ENCODE measurements around the gene STK33.

STK33 gene

DNA sequence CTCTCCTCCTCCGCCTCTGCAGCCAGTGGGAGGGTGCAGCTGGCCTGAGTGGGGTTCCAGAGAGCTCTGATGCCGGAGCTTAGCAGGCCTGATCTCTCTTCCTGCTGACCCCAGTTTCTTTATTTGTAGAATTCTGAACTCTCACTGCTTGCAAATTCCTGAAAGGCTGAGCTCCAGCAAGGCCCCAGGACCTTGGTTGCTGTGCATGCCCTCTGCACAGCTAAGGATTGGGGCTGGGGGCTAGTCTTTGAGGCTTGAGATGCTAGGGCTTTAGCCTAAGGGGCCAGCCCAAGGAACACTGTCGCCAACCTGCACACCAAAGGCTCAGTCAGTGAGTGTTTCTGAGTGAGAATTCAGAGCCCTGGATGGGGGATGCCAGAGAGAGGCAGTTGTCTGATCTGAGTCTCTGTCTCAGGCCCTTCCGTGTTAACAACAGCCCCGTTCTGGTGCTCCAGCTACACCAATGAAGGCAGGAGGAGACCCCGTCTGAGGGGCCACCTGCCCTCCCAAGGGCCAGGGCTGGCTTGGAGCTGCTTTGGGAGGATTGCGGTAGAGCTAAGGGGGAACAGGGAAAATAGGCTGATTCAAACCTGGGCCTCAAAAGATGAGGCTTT lies 224.3 kb downstream of the STK33 start:
- TF ChIP-seq EP300 (IDR thresholded peaks at IDR 0.05; ENCODE audit: borderline replicate concordance) (no peak), CEBPB (IDR thresholded peaks at IDR 0.05) (no peak)

DNA sequence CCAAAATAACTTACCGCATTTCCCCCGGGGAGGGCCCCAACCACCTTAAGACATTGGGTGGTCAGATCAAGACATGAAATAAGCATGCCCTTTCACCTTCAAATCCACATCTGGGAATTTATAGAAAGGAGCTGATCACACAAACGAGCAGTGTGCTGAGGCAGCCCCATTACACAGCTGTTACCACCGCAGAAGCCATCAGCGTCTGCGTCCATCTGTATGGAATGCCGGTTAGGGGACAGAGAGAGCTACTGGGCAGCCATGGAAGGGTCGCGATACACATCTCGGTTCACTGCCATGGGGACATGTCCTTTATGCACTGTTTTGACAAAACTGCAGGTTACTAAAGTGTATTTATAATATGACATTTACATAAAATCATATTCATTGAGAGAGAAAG lies 225.3 kb downstream of the STK33 start:
- TF ChIP-seq TEAD4 (IDR thresholded peaks at IDR 0.05) = no peak
- no peak for TF ChIP-seq RAD21 (IDR thresholded peaks at IDR 0.05; ENCODE audit: low read depth)
- TF ChIP-seq FOXM1 (IDR thresholded peaks at IDR 0.05; ENCODE audit: borderline replicate concordance, low read depth) = no peak
- TF ChIP-seq CEBPB (IDR thresholded peaks at IDR 0.05) = no peak
- no peak for TF ChIP-seq EGR1 (IDR thresholded peaks at IDR 0.05)
- TF ChIP-seq, protein P1, sequence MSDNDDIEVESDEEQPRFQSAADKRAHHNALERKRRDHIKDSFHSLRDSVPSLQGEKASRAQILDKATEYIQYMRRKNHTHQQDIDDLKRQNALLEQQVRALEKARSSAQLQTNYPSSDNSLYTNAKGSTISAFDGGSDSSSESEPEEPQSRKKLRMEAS (IDR thresholded peaks at IDR 0.05) = no peak
- no peak for TF ChIP-seq TAF1 (IDR thresholded peaks at IDR 0.05; ENCODE audit: low read depth)

DNA sequence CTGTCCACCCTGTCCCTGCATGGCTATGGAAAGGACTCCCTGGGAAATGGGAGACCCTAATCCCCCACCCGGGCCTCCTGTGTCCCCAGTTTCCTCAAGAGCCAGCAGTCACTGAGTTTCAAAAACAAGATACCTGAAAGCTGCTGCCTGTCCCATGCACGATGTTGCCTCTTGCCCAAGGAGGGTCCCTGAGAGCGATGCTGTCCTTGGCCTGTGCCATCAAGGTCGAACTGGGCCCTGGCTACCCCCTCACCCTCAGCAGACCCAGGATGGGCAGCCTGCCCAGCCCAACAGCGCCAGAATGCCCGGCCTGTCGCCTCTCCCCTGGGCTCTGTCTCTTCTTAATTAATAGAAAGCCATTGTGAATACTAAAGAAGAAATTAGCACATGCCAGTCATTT lies 225.8 kb downstream of the STK33 start:
- TF ChIP-seq YY1 (IDR thresholded peaks at IDR 0.05; ENCODE audit: low read depth) (no peak), TEAD4 (IDR thresholded peaks at IDR 0.05) (no peak)

DNA sequence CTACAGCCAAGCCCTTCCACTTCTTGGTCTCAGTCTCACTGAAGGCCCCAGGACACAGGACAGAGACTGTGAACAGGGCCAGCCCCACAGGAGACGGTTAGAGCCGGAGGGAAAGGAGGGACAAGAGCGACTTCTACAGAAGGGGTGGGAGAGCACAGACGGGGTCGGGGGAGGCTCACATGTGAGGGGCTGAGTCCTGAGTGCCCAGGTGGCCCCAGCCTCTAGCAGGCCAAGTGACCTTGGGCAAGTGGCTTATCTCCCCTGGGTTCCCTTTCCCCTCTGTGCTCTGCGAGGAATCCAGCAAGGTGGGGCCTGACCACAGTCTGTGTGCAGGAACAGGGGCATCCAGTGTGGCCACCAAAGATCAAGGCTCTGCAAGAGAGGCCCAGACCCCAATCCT lies 227.7 kb downstream of the STK33 start:
- TF ChIP-seq, protein P2, sequence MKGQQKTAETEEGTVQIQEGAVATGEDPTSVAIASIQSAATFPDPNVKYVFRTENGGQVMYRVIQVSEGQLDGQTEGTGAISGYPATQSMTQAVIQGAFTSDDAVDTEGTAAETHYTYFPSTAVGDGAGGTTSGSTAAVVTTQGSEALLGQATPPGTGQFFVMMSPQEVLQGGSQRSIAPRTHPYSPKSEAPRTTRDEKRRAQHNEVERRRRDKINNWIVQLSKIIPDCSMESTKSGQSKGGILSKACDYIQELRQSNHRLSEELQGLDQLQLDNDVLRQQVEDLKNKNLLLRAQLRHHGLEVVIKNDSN (IDR thresholded peaks at IDR 0.05) = no peak
- TF ChIP-seq YY1 (IDR thresholded peaks at IDR 0.05; ENCODE audit: low read depth) (no peak), EP300 (IDR thresholded peaks at IDR 0.05; ENCODE audit: borderline replicate concordance) (no peak), ZBTB7A (IDR thresholded peaks at IDR 0.05; ENCODE audit: low read depth) (no peak), RAD21 (IDR thresholded peaks at IDR 0.05; ENCODE audit: low read depth) (no peak), TEAD4 (IDR thresholded peaks at IDR 0.05) (no peak), TCF12 (IDR thresholded peaks at IDR 0.05; ENCODE audit: low read depth) (no peak), FOXM1 (IDR thresholded peaks at IDR 0.05; ENCODE audit: borderline replicate concordance, low read depth) (no peak), TAF1 (IDR thresholded peaks at IDR 0.05; ENCODE audit: low read depth) (no peak), NFIC (IDR thresholded peaks at IDR 0.05) (no peak)
- TF ChIP-seq, protein P1 (IDR thresholded peaks at IDR 0.05) = no peak
- TF ChIP-seq, protein P3, sequence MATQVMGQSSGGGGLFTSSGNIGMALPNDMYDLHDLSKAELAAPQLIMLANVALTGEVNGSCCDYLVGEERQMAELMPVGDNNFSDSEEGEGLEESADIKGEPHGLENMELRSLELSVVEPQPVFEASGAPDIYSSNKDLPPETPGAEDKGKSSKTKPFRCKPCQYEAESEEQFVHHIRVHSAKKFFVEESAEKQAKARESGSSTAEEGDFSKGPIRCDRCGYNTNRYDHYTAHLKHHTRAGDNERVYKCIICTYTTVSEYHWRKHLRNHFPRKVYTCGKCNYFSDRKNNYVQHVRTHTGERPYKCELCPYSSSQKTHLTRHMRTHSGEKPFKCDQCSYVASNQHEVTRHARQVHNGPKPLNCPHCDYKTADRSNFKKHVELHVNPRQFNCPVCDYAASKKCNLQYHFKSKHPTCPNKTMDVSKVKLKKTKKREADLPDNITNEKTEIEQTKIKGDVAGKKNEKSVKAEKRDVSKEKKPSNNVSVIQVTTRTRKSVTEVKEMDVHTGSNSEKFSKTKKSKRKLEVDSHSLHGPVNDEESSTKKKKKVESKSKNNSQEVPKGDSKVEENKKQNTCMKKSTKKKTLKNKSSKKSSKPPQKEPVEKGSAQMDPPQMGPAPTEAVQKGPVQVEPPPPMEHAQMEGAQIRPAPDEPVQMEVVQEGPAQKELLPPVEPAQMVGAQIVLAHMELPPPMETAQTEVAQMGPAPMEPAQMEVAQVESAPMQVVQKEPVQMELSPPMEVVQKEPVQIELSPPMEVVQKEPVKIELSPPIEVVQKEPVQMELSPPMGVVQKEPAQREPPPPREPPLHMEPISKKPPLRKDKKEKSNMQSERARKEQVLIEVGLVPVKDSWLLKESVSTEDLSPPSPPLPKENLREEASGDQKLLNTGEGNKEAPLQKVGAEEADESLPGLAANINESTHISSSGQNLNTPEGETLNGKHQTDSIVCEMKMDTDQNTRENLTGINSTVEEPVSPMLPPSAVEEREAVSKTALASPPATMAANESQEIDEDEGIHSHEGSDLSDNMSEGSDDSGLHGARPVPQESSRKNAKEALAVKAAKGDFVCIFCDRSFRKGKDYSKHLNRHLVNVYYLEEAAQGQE (IDR thresholded peaks at IDR 0.05; ENCODE audit: low read depth) = no peak

DNA sequence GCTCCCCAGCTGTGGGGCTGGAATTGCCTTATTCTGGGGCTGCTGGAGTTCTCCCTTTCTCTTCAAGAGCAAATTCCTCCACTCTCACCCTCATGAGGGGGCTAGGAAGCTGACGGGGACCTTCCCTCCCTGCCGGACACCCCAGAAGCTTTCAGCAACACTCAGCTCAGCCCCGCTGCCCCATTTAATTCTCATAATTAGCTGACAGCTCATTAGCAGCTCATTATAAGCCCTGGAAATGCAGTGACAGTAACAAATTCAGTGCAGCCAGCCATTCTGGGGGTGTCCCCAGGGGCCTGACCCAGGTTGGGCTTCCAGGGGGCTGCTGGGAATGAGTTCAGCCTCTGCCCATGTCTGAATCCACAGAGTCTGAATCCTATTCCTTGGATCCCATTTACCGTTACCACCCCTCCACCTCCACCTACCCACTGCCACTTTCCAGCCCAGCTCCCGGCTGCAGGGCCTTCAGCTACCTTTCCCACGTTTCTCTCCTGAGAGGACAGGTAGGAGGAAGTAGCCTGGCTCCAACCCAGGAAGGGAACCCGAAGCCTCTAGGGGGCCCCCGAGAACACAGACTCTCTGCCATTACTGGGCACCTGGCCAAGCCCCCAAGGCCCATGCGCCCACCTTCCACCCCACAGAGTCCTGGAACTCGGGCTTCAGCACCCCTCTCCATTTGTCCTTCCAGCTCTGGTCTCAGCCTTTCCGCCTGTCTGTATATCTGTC lies 228.6 kb downstream of the STK33 start:
- peak; percentile 49 for TF ChIP-seq NFIC (IDR thresholded peaks at IDR 0.05)
- TF ChIP-seq TAF1 (IDR thresholded peaks at IDR 0.05; ENCODE audit: low read depth) = no peak

DNA sequence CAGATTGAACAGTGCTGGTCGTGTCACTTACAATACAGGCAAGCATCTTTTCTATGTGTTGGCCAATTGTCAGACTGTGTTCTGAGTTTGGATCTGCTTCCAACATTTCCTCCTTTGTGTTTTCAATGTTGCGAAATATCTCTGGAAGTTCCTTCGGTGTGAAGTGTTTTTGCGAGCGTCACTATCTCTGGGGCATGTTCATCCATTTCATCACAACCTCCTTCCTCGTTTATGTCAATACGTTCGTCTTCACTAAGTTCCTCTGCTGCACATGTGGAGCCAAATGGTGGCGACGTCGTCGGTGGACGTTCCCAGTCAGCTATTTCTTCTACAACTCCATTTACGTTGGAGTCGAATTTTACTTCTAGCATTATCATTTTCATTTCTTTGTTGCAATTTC lies 230.1 kb downstream of the STK33 start:
- TF ChIP-seq RAD21 (IDR thresholded peaks at IDR 0.05; ENCODE audit: low read depth) (no peak), CEBPB (IDR thresholded peaks at IDR 0.05) (peak; percentile 46; the same call in 1 of the 2 replicates), FOXM1 (IDR thresholded peaks at IDR 0.05; ENCODE audit: borderline replicate concordance, low read depth) (no peak), EP300 (IDR thresholded peaks at IDR 0.05; ENCODE audit: borderline replicate concordance) (no peak)
- TF ChIP-seq, protein P3 (IDR thresholded peaks at IDR 0.05; ENCODE audit: low read depth) = no peak

DNA sequence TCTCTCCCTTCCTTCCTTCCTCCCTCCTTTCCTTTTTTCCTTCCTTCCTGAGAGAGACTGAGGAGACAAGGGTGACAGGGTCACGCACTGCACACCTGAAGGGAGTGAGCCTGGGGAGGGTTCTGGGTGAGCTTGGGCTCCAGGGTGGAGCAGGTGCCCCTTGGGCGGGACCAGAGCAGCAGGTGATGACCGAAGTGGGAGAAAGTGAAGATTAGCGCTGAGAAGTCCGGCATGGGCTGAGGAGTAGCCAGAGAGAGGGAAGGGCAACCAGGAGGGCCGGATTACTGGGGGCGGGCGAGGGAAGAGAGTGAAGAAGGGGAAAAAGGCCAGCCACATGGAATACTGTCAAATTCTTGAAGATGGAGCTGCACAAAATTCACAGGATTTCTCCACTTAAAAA lies 231.1 kb downstream of the STK33 start:
- TF ChIP-seq EP300 (IDR thresholded peaks at IDR 0.05; ENCODE audit: borderline replicate concordance) (no peak), YY1 (IDR thresholded peaks at IDR 0.05; ENCODE audit: low read depth) (no peak), ZBTB7A (IDR thresholded peaks at IDR 0.05; ENCODE audit: low read depth) (no peak), TAF1 (IDR thresholded peaks at IDR 0.05; ENCODE audit: low read depth) (no peak), CREB1 (IDR thresholded peaks at IDR 0.05; ENCODE audit: low read depth) (no peak), CEBPB (IDR thresholded peaks at IDR 0.05) (no peak), FOXM1 (IDR thresholded peaks at IDR 0.05; ENCODE audit: borderline replicate concordance, low read depth) (no peak), RAD21 (IDR thresholded peaks at IDR 0.05; ENCODE audit: low read depth) (no peak), NFIC (IDR thresholded peaks at IDR 0.05) (no peak), EGR1 (IDR thresholded peaks at IDR 0.05) (no peak), TCF12 (IDR thresholded peaks at IDR 0.05; ENCODE audit: low read depth) (no peak), TEAD4 (IDR thresholded peaks at IDR 0.05) (no peak)
- TF ChIP-seq, protein P1 (IDR thresholded peaks at IDR 0.05) = no peak
- TF ChIP-seq, protein P3 (IDR thresholded peaks at IDR 0.05; ENCODE audit: low read depth) = no peak
- TF ChIP-seq, protein P2 (IDR thresholded peaks at IDR 0.05) = no peak

Data from Ishikawa (cell line).